ENCODE results near the gene SPNS2.

The SPNS2 gene

GRCh38 chr17:4480929-4481898, 17.5 kb upstream of the SPNS2 start:
- peak in 1 of 2 experiments; percentile 8 for DNase-seq

GRCh38 chr17:4482338-4483011, 16.2 kb upstream of the SPNS2 start:
- no peak for DNase-seq

DNA sequence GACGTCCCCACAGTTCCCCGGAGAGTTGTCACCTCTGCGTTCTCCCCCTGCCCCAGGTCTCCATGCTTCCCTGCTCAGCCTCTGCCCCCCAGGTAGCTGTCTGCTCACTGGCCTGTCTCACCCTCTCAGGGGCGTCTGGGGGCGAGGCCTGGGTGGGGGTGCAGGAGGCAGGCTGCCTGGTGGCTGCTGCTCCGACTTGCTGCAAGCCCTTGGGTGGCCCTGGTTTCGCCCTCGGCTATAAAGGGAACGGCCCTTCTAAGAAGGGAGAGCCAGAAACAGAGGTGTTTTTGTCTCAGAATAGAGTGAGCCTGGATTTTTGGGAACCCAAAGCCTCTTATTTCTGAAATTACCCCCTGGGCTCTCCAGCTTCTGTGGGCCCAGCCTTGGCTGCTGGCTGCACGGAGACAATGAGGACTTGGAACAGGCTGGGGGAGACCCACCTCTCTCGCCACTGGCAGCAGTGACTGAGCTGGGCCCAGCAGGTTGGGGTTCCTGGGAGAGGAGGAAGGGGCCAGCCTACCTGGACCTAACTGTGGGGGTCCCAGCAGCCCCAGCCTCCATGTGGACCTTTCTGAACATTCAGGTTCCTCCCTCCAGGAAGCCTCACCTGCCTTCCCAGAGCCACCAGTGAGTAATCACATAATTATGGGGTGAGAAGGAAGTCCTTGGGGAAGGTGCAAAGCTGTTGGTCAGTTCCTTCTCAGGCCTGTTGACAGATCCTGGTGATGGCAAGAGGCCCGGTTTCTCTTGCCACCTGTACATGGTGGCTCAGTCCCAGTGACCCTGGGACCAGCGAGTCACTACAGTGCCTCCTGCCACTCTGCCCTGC, 15.5 kb upstream of the SPNS2 start:
- no peak for DNase-seq

GRCh38 chr17:4485676-4486646, 12.7 kb upstream of the SPNS2 start:
- no peak for DNase-seq

DNA sequence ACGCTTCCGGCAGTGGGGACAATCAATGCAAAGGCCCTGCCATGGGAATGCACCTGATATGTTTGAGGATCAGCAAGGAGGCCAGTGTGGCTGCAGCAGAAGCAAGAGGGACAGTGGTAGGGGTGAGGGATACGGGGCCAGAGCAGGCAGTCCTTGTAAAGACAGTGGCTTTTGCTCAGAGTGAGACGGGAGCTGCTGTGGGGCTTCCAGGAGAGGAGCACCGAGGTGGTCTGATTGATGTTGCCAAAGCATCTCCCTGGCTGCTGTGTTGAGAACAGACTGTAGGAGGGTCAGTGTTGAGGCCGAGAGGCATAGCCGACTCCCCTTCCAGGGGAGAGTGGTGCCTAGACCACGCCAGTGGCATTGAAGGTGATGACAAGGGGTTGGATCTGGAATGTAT, 11.4 kb upstream of the SPNS2 start:
- DNase-seq = no peak

DNA sequence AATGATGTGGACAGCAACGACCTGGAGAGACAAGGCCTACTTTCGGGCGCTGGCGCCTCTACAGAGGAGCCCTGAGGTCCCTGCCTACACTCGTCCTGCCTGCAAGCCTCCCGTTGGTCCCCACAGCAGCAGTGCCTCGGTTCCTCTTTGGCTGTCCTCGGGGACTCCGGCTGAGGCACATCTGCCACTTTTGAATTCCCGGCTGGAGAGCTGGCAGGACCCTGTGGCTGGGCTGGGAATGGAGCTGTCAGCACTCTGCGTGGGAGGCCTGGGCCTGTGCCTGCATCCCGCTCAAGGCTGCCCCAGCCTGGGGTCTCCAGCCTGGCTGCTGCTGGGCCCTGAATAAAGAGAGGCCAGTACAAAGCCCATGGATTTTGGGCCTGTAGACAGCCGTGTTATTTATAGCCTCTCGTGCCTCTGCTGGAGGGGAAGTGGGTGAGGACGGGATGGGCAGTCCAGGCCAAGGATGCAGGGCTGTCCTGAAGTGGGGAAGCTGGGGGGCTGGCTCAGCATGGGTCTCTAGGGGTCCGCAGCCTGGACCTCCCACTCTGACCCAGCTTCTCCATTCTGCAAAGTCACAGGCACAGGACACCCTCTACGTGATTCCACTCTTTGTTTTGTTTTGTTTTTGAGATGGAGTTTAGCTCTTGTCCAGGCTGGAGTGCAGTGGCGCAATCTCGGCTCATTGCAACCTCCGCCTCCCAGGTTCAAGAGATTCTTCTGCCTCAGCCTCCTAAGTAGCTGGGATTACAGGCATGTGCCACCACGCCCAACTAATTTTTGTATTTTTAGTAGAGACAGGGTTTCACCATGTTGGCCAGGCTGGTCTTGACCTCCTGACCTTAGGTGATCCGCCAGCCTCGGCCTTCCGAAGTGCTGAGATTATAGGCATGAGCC, 10.6 kb upstream of the SPNS2 start:
- DNase-seq = peak; percentile 33 to 72

DNA sequence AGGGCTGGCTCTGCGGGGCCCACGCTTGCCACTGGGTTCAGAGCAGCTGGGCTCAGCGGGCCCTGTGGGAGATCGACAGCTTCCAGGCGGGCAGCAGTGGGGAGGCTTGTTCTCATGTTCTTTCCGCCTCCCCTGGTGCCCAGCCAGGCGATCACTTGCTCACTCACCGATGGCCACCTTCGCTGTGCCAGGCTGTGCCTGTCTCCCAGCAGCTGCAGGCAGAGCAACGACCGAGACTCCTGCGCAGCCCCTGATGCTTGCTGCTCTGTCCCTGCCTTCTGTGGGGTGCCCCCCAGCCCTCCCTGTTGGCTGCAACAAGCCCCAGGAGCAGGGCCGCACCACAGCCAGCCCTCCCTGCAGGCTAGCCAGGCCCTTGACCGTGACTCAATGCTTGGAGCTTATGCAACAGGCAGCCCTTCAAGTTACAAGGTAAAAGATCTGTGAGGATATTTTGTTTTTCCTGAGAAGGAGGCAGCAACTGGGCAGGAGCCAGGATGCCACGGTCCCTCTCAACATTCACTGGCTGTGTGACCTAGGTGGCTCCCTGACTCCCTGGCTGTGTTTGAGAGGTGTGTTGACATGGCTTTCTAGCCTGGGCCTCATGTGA, 9.6 kb upstream of the SPNS2 start:
- DNase-seq = no peak

- DNase-seq = no peak
Observed at GRCh38 chr17:4490109-4490591, 8.5 kb upstream of the SPNS2 start.

DNA sequence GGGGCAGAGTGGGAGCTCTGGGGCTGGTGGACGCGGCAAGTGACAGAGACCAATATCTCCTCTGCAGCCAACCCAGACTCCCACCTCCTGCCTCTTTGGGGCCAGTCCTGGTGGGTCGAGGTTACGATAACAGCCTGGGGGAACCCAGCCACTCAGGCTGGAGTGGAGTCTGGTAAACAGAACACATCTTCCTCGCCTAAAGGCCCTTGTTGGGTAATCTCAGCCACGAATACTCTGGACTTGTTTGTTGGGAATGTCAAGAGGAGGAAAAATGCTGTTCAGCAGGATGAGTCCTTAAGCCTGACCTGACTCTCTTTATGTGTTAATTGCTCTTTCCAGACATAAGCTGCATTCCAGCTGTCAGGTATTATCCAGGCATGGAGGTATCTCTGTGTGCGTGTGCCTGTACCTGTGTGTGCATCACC, 8.0 kb upstream of the SPNS2 start:
- DNase-seq = no peak

GRCh38 chr17:4492721-4493561, 5.7 kb upstream of the SPNS2 start:
- no peak for DNase-seq

DNA sequence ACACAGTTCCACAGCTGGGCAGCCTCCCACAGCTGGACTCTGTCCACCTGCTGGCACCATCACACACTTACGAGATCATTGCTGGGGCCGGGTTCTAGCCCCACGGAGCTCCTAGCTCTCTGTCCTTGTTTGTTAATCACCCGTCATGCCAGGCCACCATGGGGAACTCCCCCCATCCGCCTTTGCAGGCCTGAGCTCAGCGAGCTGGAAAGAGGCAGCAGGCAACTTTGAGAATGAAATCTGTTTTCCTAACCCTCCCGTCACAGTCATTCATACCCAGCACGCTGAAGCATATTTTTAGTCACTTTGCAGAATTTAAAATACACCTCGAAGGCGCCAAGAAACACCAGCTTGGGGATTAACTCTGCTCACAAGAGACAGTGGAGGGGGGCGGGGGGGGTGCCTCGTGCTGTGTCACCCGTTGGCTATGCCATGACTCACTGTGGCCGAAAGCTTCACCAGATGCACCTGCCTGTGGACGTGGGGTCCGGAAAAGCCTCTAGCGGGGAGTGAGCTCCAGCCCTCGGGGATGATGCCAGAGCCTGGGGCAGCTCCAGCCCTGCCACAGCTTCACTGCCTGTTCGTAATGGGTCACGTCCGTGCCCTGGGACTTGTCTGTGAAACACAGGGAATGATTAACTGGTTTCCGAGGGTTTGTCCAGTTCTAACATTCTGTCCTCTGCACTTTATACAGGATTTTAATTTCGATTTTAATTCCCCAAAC, 1.4 kb upstream of the SPNS2 start:
- DNase-seq = no peak

GRCh38 chr17:4499431-4500190, 930 bp downstream of the SPNS2 start:
- no peak for DNase-seq

DNA sequence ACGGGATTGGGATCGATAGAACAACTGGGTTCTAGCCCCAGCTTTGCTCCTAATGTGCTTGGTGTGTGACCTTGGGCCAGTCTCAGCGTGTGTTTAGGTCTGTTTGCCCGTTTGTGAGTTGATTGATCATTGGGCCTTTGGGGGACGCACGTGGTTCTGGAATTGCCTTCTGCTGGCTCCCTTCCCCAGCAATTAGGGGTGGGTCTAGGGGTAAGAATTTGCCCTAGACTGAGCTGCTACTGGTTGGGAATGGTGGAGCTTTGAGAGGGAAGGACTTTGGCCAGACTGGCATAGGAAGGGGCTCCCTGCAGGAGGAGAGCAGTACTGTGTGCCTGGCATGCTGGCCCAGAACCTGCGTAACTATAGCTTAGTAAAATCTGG, 1.5 kb downstream of the SPNS2 start:
- no peak for DNase-seq

- DNase-seq = no peak
Observed at GRCh38 chr17:4501295-4501949, 2.7 kb downstream of the SPNS2 start.

DNA sequence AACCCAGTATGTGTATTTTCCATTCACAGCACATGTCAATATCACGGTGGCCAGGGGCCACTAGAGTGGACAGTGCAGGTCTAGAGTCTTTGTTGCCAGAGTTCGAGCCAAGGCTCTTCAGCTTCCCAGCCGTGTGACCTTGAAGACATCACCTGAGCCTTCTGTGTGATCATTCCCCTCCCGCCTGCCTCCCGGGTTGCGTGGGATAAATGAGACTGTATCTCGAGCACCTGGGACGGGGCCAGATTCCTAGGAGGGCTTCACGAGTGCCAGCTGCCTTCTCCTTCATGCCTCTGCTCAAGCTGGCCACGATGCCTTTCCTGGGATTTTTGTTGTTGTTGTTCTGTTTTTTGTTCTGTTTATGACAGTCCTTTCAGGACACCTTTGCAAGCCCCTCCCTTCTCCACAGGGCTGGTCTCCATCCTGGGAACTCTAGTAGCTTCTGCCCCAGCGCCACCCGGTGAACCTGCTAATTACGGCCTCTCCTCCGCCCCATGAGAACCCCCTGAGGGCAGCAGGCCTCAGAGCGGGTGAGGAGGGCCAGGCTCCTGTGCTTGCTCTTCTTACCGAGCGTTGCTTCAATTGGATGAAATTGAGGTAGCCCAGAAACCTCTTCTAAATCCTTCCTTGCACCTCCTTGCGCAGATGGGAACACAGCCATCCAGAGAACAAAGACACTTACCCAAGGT, 3.9 kb downstream of the SPNS2 start:
- DNase-seq = no peak

- no peak for DNase-seq
Observed at GRCh38 chr17:4503283-4504025, 4.8 kb downstream of the SPNS2 start.
